Neuronal stem cell (in vitro differentiated cells): Measurements from ENCODE around the gene UCN2. TPM values are rescaled to one million over a fixed set of nuclear protein-coding genes. Genes with fewer than 3 reads are reported as not detected.

Source experiments
- DNase-seq: peaks from one replicate; pipeline ENCODE4 v3.0.0-alpha.2; 2013; ENCODE audit warnings: low spot score
- H2AFZ ChIP-seq: one replicate; pipeline ENCODE4 v1.6.1; 2013; ENCODE audit warnings: mild to moderate bottlenecking, low read length, inconsistent platforms
- H2AK5ac ChIP-seq: 2 replicates; pipeline ENCODE4 v1.6.1; 2013; ENCODE audit warnings: low read depth, mild to moderate bottlenecking, inconsistent platforms, low read length, moderate library complexity, mixed read lengths
- H2BK120ac ChIP-seq: 2 replicates; pipeline ENCODE4 v1.6.1; 2013; ENCODE audit warnings: low read depth, mild to moderate bottlenecking, inconsistent platforms, low read length, moderate library complexity, mixed read lengths
- H2BK12ac ChIP-seq: one replicate; pipeline ENCODE4 v1.6.1; 2013; ENCODE audit warnings: low read length, inconsistent platforms
- H2BK15ac ChIP-seq: 2 replicates; pipeline ENCODE4 v1.6.1; 2013; ENCODE audit warnings: mild to moderate bottlenecking, low read length, inconsistent platforms, mixed read lengths
- H2BK5ac ChIP-seq: one replicate; pipeline ENCODE4 v1.6.1; 2013; ENCODE audit warnings: inconsistent platforms, mild to moderate bottlenecking, low read length, moderate library complexity
- H3K14ac ChIP-seq: one replicate; pipeline ENCODE4 v1.6.1; 2013; ENCODE audit warnings: low read length, inconsistent platforms
- H3K18ac ChIP-seq: 2 replicates; pipeline ENCODE4 v1.6.1; 2013; ENCODE audit warnings: low read length, inconsistent platforms
- H3K23ac ChIP-seq: 2 replicates; pipeline ENCODE4 v1.6.1; 2013; ENCODE audit warnings: low read depth, mild to moderate bottlenecking, mixed read lengths, low read length, inconsistent platforms; ENCODE audit not compliant: poor library complexity
- H3K27ac ChIP-seq: replicated peaks from 3 replicates; pipeline ENCODE4 v1.5.1; 2013; ENCODE audit warnings: low read length, inconsistent platforms
- H3K27me3 ChIP-seq, 3 experiments: 2 replicates each; pipeline ENCODE4 v1.6.1; 2013; ENCODE audit warnings: low read length in 3 of 3, mild to moderate bottlenecking in 2 of 3, inconsistent platforms in 1 of 3, low read depth in 1 of 3, mixed read lengths in 1 of 3, moderate library complexity in 1 of 3; ENCODE audit not compliant: control insufficient read depth in 3 of 3, insufficient read depth in 3 of 3
- H3K36me3 ChIP-seq, 2 donors: replicated peaks in 1 of 2; 2 replicates each; pipeline ENCODE4 v1.6.1; 2013; ENCODE audit warnings: low read length in 2 of 2; ENCODE audit not compliant: control insufficient read depth in 2 of 2, insufficient read depth in 2 of 2
- H3K4ac ChIP-seq: 2 replicates; pipeline ENCODE4 v1.6.1; 2013; ENCODE audit warnings: inconsistent platforms, mild to moderate bottlenecking, low read length, moderate library complexity
- H3K4me1 ChIP-seq, 2 donors: 1 replicate in 1 of 2; 2 replicates in 1 of 2; pipeline ENCODE4 v1.6.1; 2013; ENCODE audit warnings: low read length in 2 of 2, low read depth in 1 of 2; ENCODE audit not compliant: control insufficient read depth in 2 of 2, insufficient read depth in 1 of 2
- H3K4me2 ChIP-seq: one replicate; pipeline ENCODE4 v1.6.1; 2013; ENCODE audit warnings: mild to moderate bottlenecking, low read length, inconsistent platforms; ENCODE audit not compliant: insufficient read depth, poor library complexity, severe bottlenecking
- H3K4me3 ChIP-seq, 2 donors: 2 replicates each; pipeline ENCODE4 v1.5.1; 2013; ENCODE audit warnings: low read length in 2 of 2, mild to moderate bottlenecking in 2 of 2, inconsistent platforms in 1 of 2, moderate library complexity in 1 of 2
- H3K79me1 ChIP-seq: one replicate; pipeline ENCODE4 v1.6.1; 2013; ENCODE audit warnings: low read depth, mild to moderate bottlenecking, inconsistent platforms, low read length, moderate library complexity
- H3K9ac ChIP-seq: one replicate; pipeline ENCODE4 v1.6.1; 2013; ENCODE audit warnings: mild to moderate bottlenecking, low read depth, low read length, inconsistent platforms; ENCODE audit not compliant: poor library complexity
- H3K9me3 ChIP-seq, 2 donors: replicated peaks in 1 of 2; 2 replicates each; pipeline versions ENCODE3 to v1.6.1; 2013; ENCODE audit warnings: low read length in 2 of 2, mild to moderate bottlenecking in 2 of 2, inconsistent platforms in 1 of 2, low read depth in 1 of 2, mixed read lengths in 1 of 2, moderate library complexity in 1 of 2; ENCODE audit not compliant: control insufficient read depth in 2 of 2, insufficient read depth in 1 of 2
- H4K8ac ChIP-seq: one replicate; pipeline ENCODE4 v1.6.1; 2013; ENCODE audit warnings: low read depth, mild to moderate bottlenecking, inconsistent platforms, low read length, moderate library complexity
- H4K91ac ChIP-seq: one replicate; pipeline ENCODE4 v1.6.1; 2013; ENCODE audit warnings: low read length, low read depth, mild to moderate bottlenecking, inconsistent platforms; ENCODE audit not compliant: poor library complexity
- WGBS, 2 donors: extraction: QIAGEN DNeasy Blood & Tissue Kit; methylation state at CpG; one replicate each; pipeline ENCODE4 v1.1.7; 2013; ENCODE audit warnings: missing lambda C conversion rate in 2 of 2, mixed read lengths in 1 of 2; ENCODE audit not compliant: insufficient read length in 2 of 2, insufficient replicate concordance in 1 of 2; ENCODE audit errors: extremely low coverage in 2 of 2; 5-methylcytosine and 5-hydroxymethylcytosine counted together
- polyA plus RNA-seq, 2 experiments: library from polyadenylated mRNA; stranded (reverse); fragments of 200-250 nt; gene quantifications; one replicate each; pipeline ENCODE4 v1.2.3, GENCODE V29; 2013

The UCN2 gene, protein sequence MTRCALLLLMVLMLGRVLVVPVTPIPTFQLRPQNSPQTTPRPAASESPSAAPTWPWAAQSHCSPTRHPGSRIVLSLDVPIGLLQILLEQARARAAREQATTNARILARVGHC
- 0.13 TPM for polyA plus RNA-seq (2013, experiment 1 of 2)
- polyA plus RNA-seq (2013, experiment 2 of 2), result 0.10 TPM

DNA sequence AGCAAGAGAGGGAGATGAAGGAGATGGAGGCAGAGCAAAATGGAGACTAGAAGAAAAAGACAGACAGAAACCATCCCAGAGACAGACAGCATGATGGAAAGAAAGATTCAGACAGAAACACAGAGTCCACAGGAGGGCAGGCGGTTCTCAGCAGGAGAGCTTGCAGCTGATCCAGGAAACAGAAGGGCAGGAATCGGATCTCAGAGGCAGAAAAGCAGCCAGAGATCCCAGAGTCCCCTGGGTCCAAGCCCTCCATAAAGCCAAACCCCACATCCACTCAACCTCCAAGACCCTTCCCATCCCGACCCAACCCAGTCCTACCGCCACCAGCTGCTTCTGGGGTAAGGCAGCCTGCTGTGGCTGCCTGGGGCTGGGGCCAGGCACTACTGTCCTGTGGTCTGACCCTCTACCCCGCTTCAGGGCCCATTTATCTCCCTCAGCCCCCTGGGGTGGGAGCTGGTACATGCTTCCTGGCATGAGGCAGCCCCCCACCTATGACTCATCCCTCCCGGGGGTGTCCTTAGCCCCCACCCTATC is at the start of gene UCN2:
Gene UCN2, minus strand, starts transcription at position 400 of the 537 bp plus-strand sequence. CDS start 657 bp downstream, outside the sequence.
- peak within 1 kb of the TSS; percentile 56 for H3K9ac ChIP-seq
- peaks cover 32 to 34% of the 10 kb centered on the region in 2 donors for H3K4me1 ChIP-seq
- no peak within 1 kb of the TSS for H3K4me3 ChIP-seq
- H3K18ac ChIP-seq, result peak within 1 kb of the TSS; percentile 86
- peak within 1 kb of the TSS; percentile 96 for H2BK15ac ChIP-seq
- H2AFZ ChIP-seq, result peak within 1 kb of the TSS; percentile 67
- H3K4ac ChIP-seq, result peak within 1 kb of the TSS; percentile 61
- no peaks in the 10 kb centered on the region for H3K79me1 ChIP-seq
- peak within 1 kb of the TSS; percentile 39 for H3K23ac ChIP-seq
- H2AK5ac ChIP-seq, result peak within 1 kb of the TSS; percentile 95
- H3K9me3 ChIP-seq, result no peaks in the 10 kb centered on the region
- H4K8ac ChIP-seq, result peak within 1 kb of the TSS; percentile 66
- no CpG with 5 or more reads among the region's 6 CpGs for WGBS, 2 donors
- peak within 1 kb of the TSS; percentile 58 for H2BK5ac ChIP-seq
- H4K91ac ChIP-seq, result peak within 1 kb of the TSS; percentile 64
- DNase-seq, result no peak
- H3K27ac ChIP-seq, result peak within 1 kb of the TSS; percentile 7
- H3K36me3 ChIP-seq, result peaks cover 0 to 4% of the 10 kb centered on the region in 2 donors
- H2BK12ac ChIP-seq, result no peak within 1 kb of the TSS
- no peak within 1 kb of the TSS for H2BK120ac ChIP-seq
- H3K27me3 ChIP-seq, result no peaks in the 10 kb centered on the region
- H3K14ac ChIP-seq, result peak within 1 kb of the TSS; percentile 78
- H3K4me2 ChIP-seq, result no peak within 1 kb of the TSS

DNA sequence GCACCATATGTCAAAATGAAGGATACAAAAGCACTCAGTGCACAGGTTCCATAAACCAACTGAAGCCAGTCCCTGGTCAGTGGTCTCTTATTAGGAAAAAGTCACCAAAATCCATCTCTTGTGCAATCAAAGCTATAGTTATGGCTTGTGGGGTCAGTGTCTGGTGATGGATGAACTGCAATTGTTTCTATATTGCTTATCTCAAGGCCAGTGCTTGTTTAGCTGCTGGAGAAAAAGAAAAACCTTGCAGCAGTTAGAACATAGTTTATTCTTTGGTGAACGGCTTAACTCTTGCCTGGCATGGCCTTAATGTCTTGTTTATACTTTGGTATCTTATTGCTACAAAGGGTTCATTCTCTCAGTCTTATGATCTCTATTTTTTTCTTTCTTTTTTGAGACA is 48.7 kb upstream of the UCN2 start:
- DNase-seq, result no peak
- no peak overlapping the region for H3K14ac ChIP-seq
- H3K4me2 ChIP-seq, result no peak overlapping the region
- H3K27ac ChIP-seq, result no peak overlapping the region
- H4K8ac ChIP-seq, result no peak overlapping the region
- H2BK5ac ChIP-seq, result no peak overlapping the region
- peaks cover 0 to 5% of the 10 kb centered on the region in 2 donors for H3K4me1 ChIP-seq
- H3K18ac ChIP-seq, result no peak overlapping the region
- H4K91ac ChIP-seq, result no peak overlapping the region
- H2AK5ac ChIP-seq, result no peak overlapping the region
- no peak overlapping the region for H2BK120ac ChIP-seq
- H2AFZ ChIP-seq, result no peak overlapping the region
- H3K36me3 ChIP-seq, result peaks cover 0 to 20% of the 10 kb centered on the region in 2 donors
- H3K23ac ChIP-seq, result no peak overlapping the region
- H3K79me1 ChIP-seq, result peaks cover 9% of the 10 kb centered on the region
- no peak overlapping the region for H3K4ac ChIP-seq
- H2BK15ac ChIP-seq, result no peak overlapping the region
- no peak overlapping the region for H3K9ac ChIP-seq
- WGBS, 2 donors, result no CpG with 5 or more reads among the region's 1 CpG
- peaks cover 3 to 12% of the 10 kb centered on the region in 2 donors for H3K9me3 ChIP-seq
- no peak overlapping the region for H3K4me3 ChIP-seq
- H2BK12ac ChIP-seq, result no peak overlapping the region
- H3K27me3 ChIP-seq, result no peaks in the 10 kb centered on the region

DNA sequence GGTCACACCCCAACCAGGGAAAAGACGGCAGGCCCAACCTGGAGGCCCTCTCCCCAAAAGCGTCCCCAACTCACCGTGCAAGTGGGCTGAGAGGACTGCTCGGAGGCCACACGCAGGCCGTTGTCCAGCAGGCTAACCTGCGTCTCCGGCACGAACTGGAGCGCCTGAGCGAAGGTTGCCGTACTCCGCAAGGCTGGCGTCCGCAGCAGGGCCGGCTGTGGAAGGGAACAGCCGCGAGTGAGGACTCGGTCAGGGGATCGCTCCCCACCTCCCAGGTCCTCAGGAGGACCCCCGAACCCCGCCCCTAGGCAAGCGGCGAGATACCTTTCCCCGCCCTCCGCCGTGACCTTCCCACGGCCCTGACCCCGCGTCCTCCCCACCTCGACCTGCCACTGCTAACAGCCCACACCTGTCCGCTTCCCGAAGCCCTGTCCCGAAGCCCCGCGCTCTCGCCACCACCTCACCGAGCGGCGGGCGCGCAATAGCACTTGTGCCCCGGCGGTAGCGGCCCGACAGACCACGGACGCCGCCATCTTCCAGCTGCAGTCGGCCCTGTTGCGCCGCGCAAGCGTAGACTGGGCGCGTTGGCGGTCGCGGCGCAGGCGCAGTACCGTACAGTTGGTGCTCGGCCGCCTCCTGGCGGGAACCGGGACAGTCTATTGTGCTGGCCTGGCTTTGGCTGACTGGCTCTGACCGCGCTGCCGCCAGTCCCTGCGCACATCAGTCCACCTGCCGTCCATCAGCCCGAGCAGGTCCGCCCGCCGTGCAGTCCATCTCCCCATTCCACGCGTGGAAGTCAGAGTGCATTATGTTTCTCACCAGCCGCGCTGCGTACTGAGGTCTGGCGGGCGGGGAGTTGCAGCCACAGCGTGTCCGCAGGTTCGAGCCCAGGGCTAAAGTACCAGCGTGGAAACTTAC is 45.8 kb upstream of the UCN2 start, which contains the start of gene UQCRC1:
Gene UQCRC1, minus strand, starts transcription at position 559 of the 918 bp plus-strand sequence. Its CDS starts 26 bp downstream, at position 533.
- Histone ChIP-seq H2BK120ac (peak within 1 kb of the TSS; percentile 94), H3K14ac (peak within 1 kb of the TSS; percentile 100), H2BK15ac (peak within 1 kb of the TSS; percentile 100), H3K23ac (peak within 1 kb of the TSS; percentile 100), H3K27me3 (no peaks in the 10 kb centered on the region), H3K18ac (peak within 1 kb of the TSS; percentile 100), H3K9me3 (no peaks in the 10 kb centered on the region), H3K27ac (peak within 1 kb of the TSS; percentile 78), H3K4me2 (peak within 1 kb of the TSS; percentile 90), H3K79me1 (peaks cover 9% of the 10 kb centered on the region), H3K4ac (peak within 1 kb of the TSS; percentile 99), H3K4me1 (peaks cover 0 to 5% of the 10 kb centered on the region in 2 donors), H2BK12ac (peak within 1 kb of the TSS; percentile 100), H2AFZ (peak within 1 kb of the TSS; percentile 90), H3K4me3 (peak within 1 kb of the TSS; percentile 70 to 99), H2BK5ac (peak within 1 kb of the TSS; percentile 78), H3K9ac (peak within 1 kb of the TSS; percentile 100), H4K8ac (no peak within 1 kb of the TSS), H2AK5ac (peak within 1 kb of the TSS; percentile 75), H4K91ac (no peak within 1 kb of the TSS), H3K36me3 (peaks cover 16 to 45% of the 10 kb centered on the region in 2 donors)
- no CpG with 5 or more reads among the region's 86 CpGs for WGBS, 2 donors
- DNase-seq, result peak; percentile 94
